PFSK-1 (cell line): Measurements from ENCODE around the gene FAM171A1.

ENCODE experiments used
- FOXP2 ChIP-seq: optimal IDR thresholded peaks from 2 replicates; pipeline ENCODE3; 2011; ENCODE audit warnings: borderline replicate concordance, control low read depth, inconsistent platforms; ENCODE audit not compliant: insufficient read depth; ENCODE audit errors: extremely low read length, extremely low read depth
- POLR2AphosphoS5 ChIP-seq: IDR thresholded peaks from 2 replicates; pipeline ENCODE4 v1.6.1; 2012; ENCODE audit warnings: low read depth, mild to moderate bottlenecking, control low read depth, low read length, moderate library complexity
- REST ChIP-seq, 2 experiments: IDR thresholded peaks; 2 replicates each; pipeline versions ENCODE4 v1.6.1 to v1.8.0; 2011 to 2012; ENCODE audit warnings: low read depth in 2 of 2, low read length in 2 of 2, control low read depth in 1 of 2, inconsistent platforms in 1 of 2, mild to moderate bottlenecking in 1 of 2, moderate library complexity in 1 of 2; ENCODE audit not compliant: insufficient read depth in 1 of 2
- SIN3A ChIP-seq: IDR thresholded peaks from 2 replicates; pipeline ENCODE4 v1.6.1; 2012; ENCODE audit warnings: mild to moderate bottlenecking, low read length, moderate library complexity, borderline replicate concordance; ENCODE audit not compliant: insufficient read depth
- TAF1 ChIP-seq: IDR thresholded peaks from 2 replicates; pipeline ENCODE4 v1.6.1; 2012; ENCODE audit warnings: low read length, control low read depth, borderline replicate concordance; ENCODE audit not compliant: insufficient read depth

FAM171A1 gene

DNA sequence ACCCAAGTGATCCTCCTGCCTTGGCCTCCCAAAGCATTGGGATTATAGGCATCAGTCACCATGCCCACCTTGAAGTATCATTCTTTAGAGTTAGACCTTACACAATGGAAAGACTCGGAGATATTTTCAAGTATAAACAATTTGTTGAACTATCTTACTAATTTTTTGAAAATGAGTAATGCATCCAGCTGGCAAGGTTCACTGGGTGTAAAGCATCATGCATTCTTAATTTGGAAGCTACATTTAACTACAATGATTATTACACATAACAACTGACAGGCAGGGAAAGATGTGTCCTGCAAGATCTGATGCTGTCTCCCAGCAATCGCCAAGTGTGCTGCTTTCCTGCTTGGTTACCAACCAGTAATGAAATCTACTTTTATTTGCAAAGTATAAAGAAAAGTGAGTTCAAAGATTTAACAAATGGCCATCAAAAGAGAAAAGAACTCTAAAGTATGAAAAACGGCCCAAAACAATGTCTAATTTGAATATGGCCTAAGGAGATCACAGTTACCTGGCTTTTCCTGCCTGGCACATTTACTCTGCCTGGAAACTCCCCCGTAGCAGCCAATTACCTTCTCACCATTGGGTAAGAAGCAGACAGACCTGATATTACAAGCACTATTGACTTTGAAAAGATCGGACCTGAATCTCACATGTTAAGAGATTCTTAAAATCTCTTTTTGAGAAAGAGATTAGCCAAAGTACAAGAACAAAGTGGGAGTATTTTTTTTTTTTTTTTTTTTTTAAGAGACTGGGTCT is 143.3 kb downstream of the FAM171A1 start:
- TF ChIP-seq SIN3A (no peak), REST (IDR thresholded peaks at IDR 0.05; ENCODE audit: insufficient read depth in 1 of 2, low read depth in 2 of 2, low read length in 2 of 2) (no peak), POLR2AphosphoS5 (no peak), TAF1 (no peak), FOXP2 (no peak)

DNA sequence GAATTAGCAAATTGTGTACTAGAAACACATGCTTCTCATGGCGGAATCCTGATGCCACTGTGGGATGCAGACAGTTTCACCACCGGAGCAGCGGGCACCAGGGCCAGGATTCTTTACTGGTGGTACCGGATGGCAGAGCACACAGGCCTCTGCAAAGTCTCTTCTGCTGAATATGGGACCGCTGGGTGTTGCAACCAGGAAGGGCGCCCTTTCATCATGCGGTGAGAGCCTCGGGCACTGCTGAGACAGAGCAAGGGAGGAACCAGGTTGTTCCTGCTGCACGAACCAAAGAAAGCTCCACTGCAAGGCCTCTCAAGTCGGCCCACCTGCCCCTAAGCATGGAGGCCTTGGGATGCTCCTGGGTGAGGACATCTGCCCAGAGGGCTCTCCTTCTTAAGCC is 145.6 kb downstream of the FAM171A1 start:
- no peak for TF ChIP-seq SIN3A
- TF ChIP-seq FOXP2 = no peak
- no peak for TF ChIP-seq TAF1
- no peak for TF ChIP-seq REST (IDR thresholded peaks at IDR 0.05; ENCODE audit: insufficient read depth in 1 of 2, low read depth in 2 of 2, low read length in 2 of 2)
- TF ChIP-seq POLR2AphosphoS5 = no peak

- TF ChIP-seq REST (IDR thresholded peaks at IDR 0.05; ENCODE audit: insufficient read depth in 1 of 2, low read depth in 2 of 2, low read length in 2 of 2) = no peak
- no peak for TF ChIP-seq POLR2AphosphoS5
Observed at GRCh38 chr10:15224948-15225347, 146.1 kb downstream of the FAM171A1 start.

DNA sequence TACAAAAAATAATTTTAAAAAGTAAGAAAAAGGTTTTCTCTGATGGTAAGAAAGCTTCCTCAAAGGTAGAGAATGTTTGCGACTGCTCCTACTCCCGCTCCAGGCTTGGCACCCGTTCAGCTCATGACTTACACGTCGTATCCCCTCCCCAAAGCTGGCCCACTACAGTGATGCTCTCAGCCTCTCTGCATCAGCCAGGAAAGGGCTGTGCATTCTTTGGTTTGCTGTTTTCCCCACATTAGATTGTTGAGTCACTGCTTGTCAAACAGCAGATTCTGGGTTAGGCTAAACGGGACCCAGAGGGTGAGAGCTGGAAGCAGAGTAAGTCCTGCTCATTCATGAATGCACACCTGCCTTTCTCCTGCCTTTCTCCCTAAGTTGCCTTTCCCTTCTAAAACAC is 147.9 kb downstream of the FAM171A1 start:
- no peak for TF ChIP-seq FOXP2
- no peak for TF ChIP-seq SIN3A
- no peak for TF ChIP-seq POLR2AphosphoS5
- no peak for TF ChIP-seq TAF1
- TF ChIP-seq REST (IDR thresholded peaks at IDR 0.05; ENCODE audit: insufficient read depth in 1 of 2, low read depth in 2 of 2, low read length in 2 of 2) = no peak

- TF ChIP-seq REST (IDR thresholded peaks at IDR 0.05; ENCODE audit: insufficient read depth in 1 of 2, low read depth in 2 of 2, low read length in 2 of 2) = no peak
- TF ChIP-seq POLR2AphosphoS5 = no peak
- no peak for TF ChIP-seq SIN3A
- TF ChIP-seq FOXP2 = no peak
- no peak for TF ChIP-seq TAF1
Observed at GRCh38 chr10:15222511-15222910, 148.6 kb downstream of the FAM171A1 start.
